Measurements from ENCODE around the gene CADM2.

CADM2 gene

DNA sequence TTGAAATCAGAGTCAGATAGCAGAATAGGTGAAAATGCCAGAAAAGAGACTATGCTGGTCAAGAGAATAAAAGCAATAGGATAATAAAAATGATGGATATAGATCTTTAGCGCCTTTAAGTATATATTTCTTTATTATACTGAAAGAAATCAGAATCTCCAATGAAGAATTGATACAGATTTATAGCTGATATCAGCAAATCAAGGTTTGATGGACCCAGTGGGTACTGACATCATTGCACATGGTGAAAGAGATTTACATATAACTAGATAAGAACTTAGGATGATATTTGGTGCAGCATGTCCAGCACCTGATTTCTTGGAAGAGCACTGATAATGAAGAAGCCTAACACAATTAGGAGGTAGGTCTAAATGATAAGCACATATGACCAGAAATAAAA is 18.2 kb downstream of the CADM2 start:
- no peak overlapping the region for H3K27ac ChIP-seq
- H3K4me1 ChIP-seq (ENCODE audit: low read depth, poor library complexity, severe bottlenecking), result no peaks in the 10 kb centered on the region
- TF ChIP-seq, protein P1, sequence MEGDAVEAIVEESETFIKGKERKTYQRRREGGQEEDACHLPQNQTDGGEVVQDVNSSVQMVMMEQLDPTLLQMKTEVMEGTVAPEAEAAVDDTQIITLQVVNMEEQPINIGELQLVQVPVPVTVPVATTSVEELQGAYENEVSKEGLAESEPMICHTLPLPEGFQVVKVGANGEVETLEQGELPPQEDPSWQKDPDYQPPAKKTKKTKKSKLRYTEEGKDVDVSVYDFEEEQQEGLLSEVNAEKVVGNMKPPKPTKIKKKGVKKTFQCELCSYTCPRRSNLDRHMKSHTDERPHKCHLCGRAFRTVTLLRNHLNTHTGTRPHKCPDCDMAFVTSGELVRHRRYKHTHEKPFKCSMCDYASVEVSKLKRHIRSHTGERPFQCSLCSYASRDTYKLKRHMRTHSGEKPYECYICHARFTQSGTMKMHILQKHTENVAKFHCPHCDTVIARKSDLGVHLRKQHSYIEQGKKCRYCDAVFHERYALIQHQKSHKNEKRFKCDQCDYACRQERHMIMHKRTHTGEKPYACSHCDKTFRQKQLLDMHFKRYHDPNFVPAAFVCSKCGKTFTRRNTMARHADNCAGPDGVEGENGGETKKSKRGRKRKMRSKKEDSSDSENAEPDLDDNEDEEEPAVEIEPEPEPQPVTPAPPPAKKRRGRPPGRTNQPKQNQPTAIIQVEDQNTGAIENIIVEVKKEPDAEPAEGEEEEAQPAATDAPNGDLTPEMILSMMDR (conservative IDR thresholded peaks at IDR 0.05; ENCODE audit: low read depth, low read length), result no peak
- no peaks in the 10 kb centered on the region for H3K79me2 ChIP-seq (ENCODE audit: insufficient read depth, low read depth)
- no peak overlapping the region for H3K9ac ChIP-seq
- no peaks in the 10 kb centered on the region for H3K36me3 ChIP-seq (ENCODE audit: insufficient read depth)
- no peak overlapping the region for H3K4me3 ChIP-seq (IDR thresholded peaks at IDR 0.05; ENCODE audit: insufficient read depth, low read depth, low read length)
- H4K20me1 ChIP-seq (ENCODE audit: insufficient read depth), result no peaks in the 10 kb centered on the region
- H3K4me2 ChIP-seq, result no peak overlapping the region
- no peaks in the 10 kb centered on the region for H3K27me3 ChIP-seq (ENCODE audit: insufficient read depth, low read depth)
- no peak overlapping the region for H2AFZ ChIP-seq (ENCODE audit: low read depth)

DNA sequence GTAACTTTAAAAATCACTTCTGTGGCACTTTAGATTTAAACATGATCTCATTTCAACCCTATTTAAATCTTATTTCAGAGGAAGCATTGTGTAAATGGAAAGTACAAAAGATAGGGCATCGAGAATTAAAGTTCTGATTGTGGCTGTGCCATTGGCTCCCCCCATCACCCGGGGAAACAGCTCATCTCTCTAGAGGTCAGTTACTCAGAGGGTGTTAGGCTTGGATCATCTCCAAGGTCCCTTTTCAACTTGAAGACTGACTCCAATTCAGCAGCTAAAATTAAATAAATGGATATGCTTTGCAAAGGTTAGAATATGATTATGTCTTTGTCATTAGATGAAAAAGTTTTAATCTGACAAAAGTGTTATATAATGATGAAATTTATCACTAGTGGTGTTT is 20.1 kb downstream of the CADM2 start:
- TF ChIP-seq, protein P1 (conservative IDR thresholded peaks at IDR 0.05; ENCODE audit: low read depth, low read length), result no peak
- Histone ChIP-seq H3K4me2 (no peak overlapping the region), H4K20me1 (ENCODE audit: insufficient read depth) (no peaks in the 10 kb centered on the region), H2AFZ (ENCODE audit: low read depth) (no peak overlapping the region), H3K27ac (no peak overlapping the region), H3K27me3 (ENCODE audit: insufficient read depth, low read depth) (no peaks in the 10 kb centered on the region), H3K79me2 (ENCODE audit: insufficient read depth, low read depth) (no peaks in the 10 kb centered on the region), H3K4me3 (IDR thresholded peaks at IDR 0.05; ENCODE audit: insufficient read depth, low read depth, low read length) (no peak overlapping the region), H3K9ac (no peak overlapping the region), H3K4me1 (ENCODE audit: low read depth, poor library complexity, severe bottlenecking) (no peaks in the 10 kb centered on the region), H3K36me3 (ENCODE audit: insufficient read depth) (no peaks in the 10 kb centered on the region)

DNA sequence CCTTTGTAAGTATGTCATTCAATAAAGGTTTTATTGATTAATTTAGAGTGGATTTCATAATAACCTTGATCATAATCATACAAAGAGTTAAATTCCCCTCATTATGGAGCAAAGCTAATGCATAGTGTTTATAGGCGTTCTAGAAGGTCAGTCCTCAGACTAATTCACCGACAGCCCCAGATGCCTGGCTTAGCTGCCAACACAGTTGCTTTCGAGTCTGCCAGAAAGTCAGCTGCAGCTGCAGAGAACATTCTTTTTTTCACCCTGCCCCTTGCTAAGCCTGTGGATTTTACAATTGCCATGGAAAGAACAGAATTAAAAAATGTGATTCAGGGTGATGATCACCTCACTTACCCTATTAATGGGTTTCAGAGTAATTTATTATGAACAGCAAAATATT is 21.2 kb downstream of the CADM2 start:
- Histone ChIP-seq H3K27me3 (ENCODE audit: insufficient read depth, low read depth) (no peaks in the 10 kb centered on the region), H3K36me3 (ENCODE audit: insufficient read depth) (no peaks in the 10 kb centered on the region), H3K9ac (no peak overlapping the region), H3K4me2 (no peak overlapping the region), H2AFZ (ENCODE audit: low read depth) (no peak overlapping the region), H4K20me1 (ENCODE audit: insufficient read depth) (no peaks in the 10 kb centered on the region), H3K4me3 (IDR thresholded peaks at IDR 0.05; ENCODE audit: insufficient read depth, low read depth, low read length) (no peak overlapping the region), H3K79me2 (ENCODE audit: insufficient read depth, low read depth) (no peaks in the 10 kb centered on the region), H3K27ac (no peak overlapping the region), H3K4me1 (ENCODE audit: low read depth, poor library complexity, severe bottlenecking) (no peaks in the 10 kb centered on the region)
- TF ChIP-seq, protein P1 (conservative IDR thresholded peaks at IDR 0.05; ENCODE audit: low read depth, low read length), result no peak

DNA sequence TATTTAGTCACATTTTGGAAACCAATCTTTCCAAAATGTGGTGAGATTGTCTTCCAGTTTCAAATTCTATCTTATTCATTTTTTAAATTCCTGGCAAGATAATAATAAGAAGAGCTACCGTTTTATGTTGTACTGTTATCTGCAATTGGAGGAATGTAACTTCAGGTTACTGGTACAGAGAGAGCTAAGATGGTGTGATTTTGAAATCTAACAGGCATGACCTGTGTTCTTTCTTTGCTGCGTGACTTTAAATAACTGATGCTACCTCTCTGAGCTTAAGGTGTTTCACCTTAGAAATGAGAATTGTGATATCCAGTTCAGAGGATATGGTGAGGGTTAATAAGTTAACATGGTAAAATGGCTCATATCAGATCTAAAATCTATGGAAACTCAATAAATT is 21.7 kb downstream of the CADM2 start:
- Histone ChIP-seq H3K27me3 (ENCODE audit: insufficient read depth, low read depth) (no peaks in the 10 kb centered on the region), H3K36me3 (ENCODE audit: insufficient read depth) (no peaks in the 10 kb centered on the region), H3K4me1 (ENCODE audit: low read depth, poor library complexity, severe bottlenecking) (no peaks in the 10 kb centered on the region), H4K20me1 (ENCODE audit: insufficient read depth) (no peaks in the 10 kb centered on the region), H3K4me2 (no peak overlapping the region), H3K79me2 (ENCODE audit: insufficient read depth, low read depth) (no peaks in the 10 kb centered on the region), H3K27ac (no peak overlapping the region), H2AFZ (ENCODE audit: low read depth) (no peak overlapping the region), H3K9ac (no peak overlapping the region), H3K4me3 (IDR thresholded peaks at IDR 0.05; ENCODE audit: insufficient read depth, low read depth, low read length) (no peak overlapping the region)
- TF ChIP-seq, protein P1 (conservative IDR thresholded peaks at IDR 0.05; ENCODE audit: low read depth, low read length), result no peak

DNA sequence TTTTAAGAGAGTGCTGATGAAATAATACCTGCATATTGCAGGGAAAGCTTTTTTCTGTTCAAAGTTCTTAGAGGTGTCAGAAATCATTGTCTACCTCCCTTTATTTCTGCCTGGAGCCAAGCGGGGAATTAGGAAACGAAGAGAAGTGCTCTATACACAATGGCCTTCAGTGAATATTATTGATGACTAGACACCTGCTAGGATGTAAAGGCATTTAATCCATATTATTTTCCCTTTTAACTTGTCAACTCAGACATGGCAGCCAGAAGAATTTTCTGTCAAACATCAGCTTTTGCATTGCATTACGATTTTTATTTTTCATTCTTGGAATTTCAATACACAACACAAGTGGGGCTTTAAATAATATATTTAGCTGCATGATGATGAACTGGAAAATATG is 24.7 kb downstream of the CADM2 start:
- Histone ChIP-seq H3K4me1 (ENCODE audit: low read depth, poor library complexity, severe bottlenecking) (no peaks in the 10 kb centered on the region), H3K27ac (no peak overlapping the region), H4K20me1 (ENCODE audit: insufficient read depth) (no peaks in the 10 kb centered on the region), H3K4me3 (IDR thresholded peaks at IDR 0.05; ENCODE audit: insufficient read depth, low read depth, low read length) (no peak overlapping the region), H3K9ac (no peak overlapping the region), H3K27me3 (ENCODE audit: insufficient read depth, low read depth) (no peaks in the 10 kb centered on the region), H3K79me2 (ENCODE audit: insufficient read depth, low read depth) (no peaks in the 10 kb centered on the region), H2AFZ (ENCODE audit: low read depth) (no peak overlapping the region), H3K36me3 (ENCODE audit: insufficient read depth) (no peaks in the 10 kb centered on the region), H3K4me2 (no peak overlapping the region)
- TF ChIP-seq, protein P1 (conservative IDR thresholded peaks at IDR 0.05; ENCODE audit: low read depth, low read length), result no peak

Data from KMS-11 (cell line).